SU-DHL-6 (cell line): ENCODE measurements around the gene ATP6V1C2.

ENCODE experiments used
- CTCF ChIP-seq: fragments of 200-600 bp; sonication (generic); IDR thresholded peaks from one replicate; pipeline ENCODE4 v1.5.1; 2017; ENCODE audit warnings: antibody characterized with exemption, mild to moderate bottlenecking, low read length, moderate library complexity; ENCODE audit not compliant: insufficient read depth, poor library complexity, severe bottlenecking
- EZH2phosphoT487 ChIP-seq: fragments of 200-600 bp; sonication (generic), shearing (Covaris generic); conservative IDR thresholded peaks from 2 replicates; pipeline ENCODE4 v1.6.1; 2018; ENCODE audit warnings: mild to moderate bottlenecking, antibody characterized with exemption, low read length, moderate library complexity, mixed read lengths

GRCh38 chr2:10824191-10824590 is 102.8 kb downstream of the ATP6V1C2 start:
- TF ChIP-seq CTCF (no peak), EZH2phosphoT487 (no peak)
